GM20431 (cell line): Measurements from ENCODE around the gene PHF20.

Experiments
- in situ Hi-C: fragments of 300-500 bp; cut with MseI, MboI; formaldehyde crosslinking; loops from one replicate; pipeline ENCODE4 v1.15.0; 2020; ENCODE audit warnings: low sequenced_read_pairs; ENCODE audit not compliant: unreplicated experiment

PHF20 gene

DNA sequence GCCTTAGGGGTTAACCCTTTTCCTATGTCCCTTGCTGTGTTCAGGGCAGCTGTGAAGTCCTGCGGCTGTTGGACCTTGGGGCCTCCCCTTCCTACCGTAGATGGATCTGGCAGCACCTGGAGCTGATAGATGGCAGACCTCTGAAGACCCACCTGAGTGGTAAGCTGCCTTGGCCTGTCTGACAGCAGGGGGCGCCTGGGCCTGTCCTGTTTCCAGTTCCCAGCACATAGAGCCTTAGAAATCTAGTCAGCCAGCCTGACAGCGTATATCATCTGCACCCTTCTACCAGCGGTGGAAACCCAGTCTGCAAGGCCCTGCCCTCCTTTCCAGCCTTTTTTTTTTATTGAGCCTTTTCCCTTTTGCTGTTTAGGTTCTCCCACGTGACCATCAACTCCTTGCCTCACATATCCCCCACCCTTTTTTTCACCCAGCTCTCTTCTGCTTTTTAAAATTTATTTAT is 223.2 kb downstream of the PHF20 start:
- in situ Hi-C loops: loop anchor here (5.0 kb wide), 1 partner anchor 142 kb away; no protein-coding TSS in a partner anchor

DNA sequence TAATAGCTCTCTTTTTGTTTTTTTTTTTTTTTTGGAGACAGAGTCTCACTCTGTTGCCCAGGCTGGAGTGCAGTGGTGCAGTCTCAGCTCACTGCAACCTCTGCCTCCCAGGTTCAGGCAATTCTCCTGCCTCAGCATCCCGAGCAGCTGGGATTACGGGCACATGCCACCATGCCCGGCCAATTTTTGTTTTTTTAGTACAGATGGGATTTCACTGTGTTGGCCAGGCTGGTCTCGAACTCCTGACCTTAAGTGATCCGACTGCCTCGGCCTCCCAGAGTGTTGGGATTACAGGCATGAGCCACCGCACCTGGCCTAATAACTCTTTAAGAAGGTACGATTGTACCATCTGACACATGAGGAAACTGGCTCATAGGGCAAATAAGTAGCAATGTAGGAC is 224.7 kb downstream of the PHF20 start:
- in situ Hi-C loops: loop anchor here (5.0 kb wide), 1 partner anchor 141 kb away; no protein-coding TSS in a partner anchor
